ENCODE data around the gene ADARB2.

The ADARB2 gene

GRCh38 chr10:1361411-1362105 is 375.8 kb downstream of the ADARB2 start:
- no peak for TF ChIP-seq REST (IDR thresholded peaks at IDR 0.05; ENCODE audit: insufficient read depth in 1 of 2, low read depth in 2 of 2, low read length in 2 of 2)
- no peak for TF ChIP-seq POLR2AphosphoS5 (IDR thresholded peaks at IDR 0.05; ENCODE audit: low read depth, low read length)
- no peak for TF ChIP-seq FOXP2 (optimal IDR thresholded peaks at IDR 0.05; ENCODE audit: borderline replicate concordance, extremely low read depth, extremely low read length, insufficient read depth)
- TF ChIP-seq TAF1 (IDR thresholded peaks at IDR 0.05; ENCODE audit: borderline replicate concordance, insufficient read depth, low read length): no peak
- no peak for TF ChIP-seq SIN3A (IDR thresholded peaks at IDR 0.05; ENCODE audit: borderline replicate concordance, insufficient read depth, low read length)

- TF ChIP-seq TAF1 (IDR thresholded peaks at IDR 0.05; ENCODE audit: borderline replicate concordance, insufficient read depth, low read length) (no peak), SIN3A (IDR thresholded peaks at IDR 0.05; ENCODE audit: borderline replicate concordance, insufficient read depth, low read length) (no peak), REST (IDR thresholded peaks at IDR 0.05; ENCODE audit: insufficient read depth in 1 of 2, low read depth in 2 of 2, low read length in 2 of 2) (no peak), POLR2AphosphoS5 (IDR thresholded peaks at IDR 0.05; ENCODE audit: low read depth, low read length) (no peak), FOXP2 (optimal IDR thresholded peaks at IDR 0.05; ENCODE audit: borderline replicate concordance, extremely low read depth, extremely low read length, insufficient read depth) (no peak)
These were observed 376.7 kb downstream of the ADARB2 start for GRCh38 chr10:1360558-1361164.

GRCh38 chr10:1360011-1360557 is 377.2 kb downstream of the ADARB2 start:
- TF ChIP-seq SIN3A (IDR thresholded peaks at IDR 0.05; ENCODE audit: borderline replicate concordance, insufficient read depth, low read length) (no peak), FOXP2 (optimal IDR thresholded peaks at IDR 0.05; ENCODE audit: borderline replicate concordance, extremely low read depth, extremely low read length, insufficient read depth) (no peak), TAF1 (IDR thresholded peaks at IDR 0.05; ENCODE audit: borderline replicate concordance, insufficient read depth, low read length) (no peak), REST (IDR thresholded peaks at IDR 0.05; ENCODE audit: insufficient read depth in 1 of 2, low read depth in 2 of 2, low read length in 2 of 2) (no peak), POLR2AphosphoS5 (IDR thresholded peaks at IDR 0.05; ENCODE audit: low read depth, low read length) (no peak)

GRCh38 chr10:1359626-1359955 is 377.7 kb downstream of the ADARB2 start:
- TF ChIP-seq FOXP2 (optimal IDR thresholded peaks at IDR 0.05; ENCODE audit: borderline replicate concordance, extremely low read depth, extremely low read length, insufficient read depth): no peak

- no peak for TF ChIP-seq TAF1 (IDR thresholded peaks at IDR 0.05; ENCODE audit: borderline replicate concordance, insufficient read depth, low read length)
- TF ChIP-seq POLR2AphosphoS5 (IDR thresholded peaks at IDR 0.05; ENCODE audit: low read depth, low read length): no peak
- TF ChIP-seq REST (IDR thresholded peaks at IDR 0.05; ENCODE audit: insufficient read depth in 1 of 2, low read depth in 2 of 2, low read length in 2 of 2): no peak
- no peak for TF ChIP-seq FOXP2 (optimal IDR thresholded peaks at IDR 0.05; ENCODE audit: borderline replicate concordance, extremely low read depth, extremely low read length, insufficient read depth)
- TF ChIP-seq SIN3A (IDR thresholded peaks at IDR 0.05; ENCODE audit: borderline replicate concordance, insufficient read depth, low read length): no peak
These were observed 378.3 kb downstream of the ADARB2 start for GRCh38 chr10:1358860-1359625.
